ENCODE measurements around the gene GCKR. TPM values are rescaled to one million over a fixed set of nuclear protein-coding genes. Genes with fewer than 3 reads are reported as not detected.

GCKR gene
- total and polyA plus RNA-seq, 2 of the 13 experiments (the other 11 are each of a cell fraction or from before 2014, with no cell fraction given) = 15.2 to 48.3 TPM

DNA sequence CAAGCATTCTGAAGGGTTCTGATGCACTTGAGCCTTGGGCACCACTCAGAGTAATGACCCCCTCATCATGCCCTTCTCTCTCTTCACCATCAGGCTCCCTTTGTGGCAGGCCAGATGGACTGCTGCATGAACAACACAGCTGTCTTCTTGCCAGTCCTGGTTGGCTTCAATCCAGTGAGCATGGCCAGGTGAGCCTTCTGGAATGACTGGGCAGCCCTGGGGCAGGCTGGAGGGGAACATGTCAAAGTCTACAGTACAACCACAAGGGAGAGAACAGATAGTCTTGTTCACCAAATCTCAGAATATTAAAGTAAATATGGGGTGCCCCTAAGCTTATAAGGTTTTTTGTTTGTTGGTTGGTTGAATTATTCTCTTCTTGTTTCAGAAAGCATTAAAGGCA, 4.4 kb downstream of the GCKR start:
- in situ Hi-C loops (cut with HindIII; ENCODE audit: extremely low pct_ligation_motif_present, low pct_unique_long_range_greater_than_20kb) = no loop called here
- CTCF ChIA-PET (ENCODE audit: low intra/inter-chr PET ratio, low total read pairs) = no interaction called here
- no peaks in the 10 kb centered on the region for H3K9me3 ChIP-seq (ENCODE audit: low read length)
- POLR2A ChIA-PET = no interaction called here
- H4K20me1 ChIP-seq (ENCODE audit: insufficient read depth, low read length) = no peaks in the 10 kb centered on the region
- H3K4me3 ChIP-seq (replicated peaks in 1 of 3; ENCODE audit: insufficient read depth in 1 of 3, low read depth in 2 of 3, low read length in 3 of 3) = no peak overlapping the region
- no peaks in the 10 kb centered on the region for H3K27me3 ChIP-seq (ENCODE audit: control insufficient read depth in 1 of 2, insufficient read depth in 2 of 2, low read length in 2 of 2)
- no peak overlapping the region for H3K9ac ChIP-seq (ENCODE audit: insufficient read depth, low read depth, low read length)
- FAIRE-seq = no peak
- no peaks in the 10 kb centered on the region for H3K36me3 ChIP-seq (replicated peaks in 1 of 2; ENCODE audit: control insufficient read depth in 1 of 2, insufficient read depth in 2 of 2, low read length in 2 of 2)
- intact Hi-C loops (cut with micrococcal nuclease; ENCODE audit: unreplicated experiment) = no loop called here
- no peak for DNase-seq (ENCODE audit: low spot score)
- no TSS peak for BruUV-seq (replicated peaks)
- TF ChIP-seq ZNF383 (CRISPR knock-in tag; IDR thresholded peaks at IDR 0.05; ENCODE audit: borderline replicate concordance) = no peak
- TF ChIP-seq ZFP1 (CRISPR knock-in tag; IDR thresholded peaks at IDR 0.05) = no peak
- TF ChIP-seq BHLHE40 (IDR thresholded peaks at IDR 0.05; ENCODE audit: low read length) = no peak
- no peak for TF ChIP-seq ZNF263 (CRISPR knock-in tag; IDR thresholded peaks at IDR 0.05)
- no peak for TF ChIP-seq CHD4 (IDR thresholded peaks at IDR 0.05; ENCODE audit: borderline replicate concordance, low read length)
- TF ChIP-seq, protein P1, sequence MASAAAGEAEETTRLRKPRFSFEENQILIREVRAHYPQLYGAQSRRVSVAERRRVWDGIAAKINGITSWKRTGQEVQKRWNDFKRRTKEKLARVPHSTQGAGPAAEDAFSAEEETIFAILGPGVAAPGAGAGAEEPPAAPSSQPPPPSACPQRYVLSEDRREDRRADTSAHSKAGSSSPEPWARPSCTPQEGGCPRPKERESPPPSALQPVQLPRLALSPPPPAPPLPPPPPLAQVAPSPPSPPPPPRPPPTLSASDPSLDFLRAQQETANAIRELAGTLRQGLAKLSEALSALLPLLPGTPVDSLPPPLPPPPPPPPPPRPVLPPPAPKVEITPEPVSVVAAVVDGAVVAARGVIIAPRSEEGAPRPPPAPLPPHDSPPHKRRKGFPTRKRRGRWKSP (CRISPR knock-in tag; IDR thresholded peaks at IDR 0.05) = no peak
- TF ChIP-seq ZNF432 (CRISPR knock-in tag; IDR thresholded peaks at IDR 0.05; ENCODE audit: borderline replicate concordance) = no peak
- TF ChIP-seq, protein P2, sequence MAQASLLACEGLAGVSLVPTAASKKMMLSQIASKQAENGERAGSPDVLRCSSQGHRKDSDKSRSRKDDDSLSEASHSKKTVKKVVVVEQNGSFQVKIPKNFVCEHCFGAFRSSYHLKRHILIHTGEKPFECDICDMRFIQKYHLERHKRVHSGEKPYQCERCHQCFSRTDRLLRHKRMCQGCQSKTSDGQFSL (CRISPR knock-in tag; IDR thresholded peaks at IDR 0.05) = no peak
- no peak for TF ChIP-seq ZBTB7B (CRISPR knock-in tag; IDR thresholded peaks at IDR 0.05)
- TF ChIP-seq, protein P3, sequence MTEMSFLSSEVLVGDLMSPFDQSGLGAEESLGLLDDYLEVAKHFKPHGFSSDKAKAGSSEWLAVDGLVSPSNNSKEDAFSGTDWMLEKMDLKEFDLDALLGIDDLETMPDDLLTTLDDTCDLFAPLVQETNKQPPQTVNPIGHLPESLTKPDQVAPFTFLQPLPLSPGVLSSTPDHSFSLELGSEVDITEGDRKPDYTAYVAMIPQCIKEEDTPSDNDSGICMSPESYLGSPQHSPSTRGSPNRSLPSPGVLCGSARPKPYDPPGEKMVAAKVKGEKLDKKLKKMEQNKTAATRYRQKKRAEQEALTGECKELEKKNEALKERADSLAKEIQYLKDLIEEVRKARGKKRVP (CRISPR knock-in tag; IDR thresholded peaks at IDR 0.05) = no peak
- no peak for TF ChIP-seq NAIF1 (CRISPR knock-in tag; IDR thresholded peaks at IDR 0.05; ENCODE audit: borderline replicate concordance)
- no peak for TF ChIP-seq PAWR (CRISPR knock-in tag; IDR thresholded peaks at IDR 0.05; ENCODE audit: borderline replicate concordance)
- TF ChIP-seq, protein P4, sequence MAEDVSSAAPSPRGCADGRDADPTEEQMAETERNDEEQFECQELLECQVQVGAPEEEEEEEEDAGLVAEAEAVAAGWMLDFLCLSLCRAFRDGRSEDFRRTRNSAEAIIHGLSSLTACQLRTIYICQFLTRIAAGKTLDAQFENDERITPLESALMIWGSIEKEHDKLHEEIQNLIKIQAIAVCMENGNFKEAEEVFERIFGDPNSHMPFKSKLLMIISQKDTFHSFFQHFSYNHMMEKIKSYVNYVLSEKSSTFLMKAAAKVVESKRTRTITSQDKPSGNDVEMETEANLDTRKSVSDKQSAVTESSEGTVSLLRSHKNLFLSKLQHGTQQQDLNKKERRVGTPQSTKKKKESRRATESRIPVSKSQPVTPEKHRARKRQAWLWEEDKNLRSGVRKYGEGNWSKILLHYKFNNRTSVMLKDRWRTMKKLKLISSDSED (CRISPR knock-in tag; IDR thresholded peaks at IDR 0.05) = no peak
- no peak for TF ChIP-seq NCOA5 (CRISPR knock-in tag; IDR thresholded peaks at IDR 0.05)
- no peak for TF ChIP-seq ZFX (CRISPR knock-in tag; IDR thresholded peaks at IDR 0.05; ENCODE audit: low read depth)
- no peak for TF ChIP-seq ZNF317 (CRISPR knock-in tag; IDR thresholded peaks at IDR 0.05)
- no peak for TF ChIP-seq PHB2 (IDR thresholded peaks at IDR 0.05; ENCODE audit: partially characterized antibody)
- TF ChIP-seq, protein P5, sequence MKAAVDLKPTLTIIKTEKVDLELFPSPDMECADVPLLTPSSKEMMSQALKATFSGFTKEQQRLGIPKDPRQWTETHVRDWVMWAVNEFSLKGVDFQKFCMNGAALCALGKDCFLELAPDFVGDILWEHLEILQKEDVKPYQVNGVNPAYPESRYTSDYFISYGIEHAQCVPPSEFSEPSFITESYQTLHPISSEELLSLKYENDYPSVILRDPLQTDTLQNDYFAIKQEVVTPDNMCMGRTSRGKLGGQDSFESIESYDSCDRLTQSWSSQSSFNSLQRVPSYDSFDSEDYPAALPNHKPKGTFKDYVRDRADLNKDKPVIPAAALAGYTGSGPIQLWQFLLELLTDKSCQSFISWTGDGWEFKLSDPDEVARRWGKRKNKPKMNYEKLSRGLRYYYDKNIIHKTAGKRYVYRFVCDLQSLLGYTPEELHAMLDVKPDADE (CRISPR knock-in tag; IDR thresholded peaks at IDR 0.05) = no peak
- no peak for TF ChIP-seq ZNF546 (CRISPR knock-in tag; conservative IDR thresholded peaks at IDR 0.05)
- TF ChIP-seq ZMYM2 (CRISPR knock-in tag; IDR thresholded peaks at IDR 0.05) = no peak
- ATAC-seq = no peak
- no peak overlapping the region for H2AFZ ChIP-seq (ENCODE audit: low read length)
- H3K79me2 ChIP-seq (ENCODE audit: insufficient read depth, low read length) = no peaks in the 10 kb centered on the region
- peaks cover 45% of the 10 kb centered on the region for H3K4me1 ChIP-seq (ENCODE audit: insufficient read depth, low read length)
- no peak overlapping the region for H3K27ac ChIP-seq (ENCODE audit: extremely low read length, insufficient read depth, low read length)
- no peak overlapping the region for H3K4me2 ChIP-seq (ENCODE audit: low read depth, low read length)

Data from HepG2 (cell line).